Ammon's horn (tissue), 1 donor: ENCODE results near the gene GSTA5.
"Not testable (repeated sequence)": the region's sequence is repeated elsewhere in the genome, so short reads cannot be mapped to it uniquely, and the experiment has no call there.

Experiments used
- DNase-seq: peaks from one replicate; pipeline ENCODE4 v3.0.0-alpha.2; 2016; ENCODE audit warnings: low spot score

The GSTA5 gene

GRCh38 chr6:52840763-52841585, at the start of gene GSTA5:
GSTA5 (minus strand) TSS chr6:52840813.
- no peak for DNase-seq

GRCh38 chr6:52890018-52890417, 49.4 kb upstream of the GSTA5 start:
- no peak for DNase-seq

- DNase-seq = no peak
These were observed 47.4 kb upstream of the GSTA5 start for GRCh38 chr6:52887910-52888524.

DNA sequence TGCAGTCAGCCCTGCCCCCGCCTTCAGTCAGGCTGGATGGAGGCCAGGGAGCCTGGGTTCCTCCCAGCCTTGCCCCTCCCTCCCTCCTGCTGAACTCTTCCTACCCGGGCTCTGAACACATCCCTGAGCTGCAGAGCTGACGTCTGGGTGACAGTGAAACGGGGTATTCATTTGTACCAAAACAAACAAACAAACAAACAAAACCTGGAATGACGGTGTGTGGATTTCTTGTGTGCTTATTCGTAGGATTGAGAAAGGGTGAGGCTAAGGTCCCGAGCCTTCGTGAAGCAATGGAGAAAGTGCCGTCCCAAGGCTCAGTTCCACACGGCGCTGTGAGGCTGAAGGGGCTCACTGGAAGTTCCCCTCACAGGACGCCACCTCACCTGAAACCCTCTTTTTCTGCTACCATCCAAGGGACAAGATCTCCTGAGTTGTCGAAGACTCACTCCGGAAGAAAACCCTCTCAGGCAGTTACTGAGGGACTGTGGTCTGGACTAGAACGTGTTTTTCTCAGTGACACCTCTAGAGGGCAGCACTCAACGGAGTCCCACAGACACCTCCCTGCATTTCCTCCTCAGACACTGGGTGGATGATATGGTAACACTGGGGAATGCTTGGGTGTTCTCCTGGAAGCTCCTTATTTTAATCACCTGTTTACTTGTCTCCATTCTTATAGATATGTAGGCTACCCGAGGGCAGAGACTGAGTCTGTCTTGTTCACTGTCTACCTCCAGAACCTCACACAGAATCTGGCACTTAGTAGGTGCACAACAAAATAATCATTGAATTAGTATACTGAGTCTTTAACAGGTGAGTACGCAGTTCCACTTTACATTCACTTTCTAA, 41.6 kb upstream of the GSTA5 start:
- DNase-seq = peak; percentile 78

- DNase-seq = no peak
These were observed 41.0 kb upstream of the GSTA5 start for GRCh38 chr6:52881662-52881995.

GRCh38 chr6:52877786-52878185, 37.2 kb upstream of the GSTA5 start:
- DNase-seq = no peak

GRCh38 chr6:52877168-52877567, 36.6 kb upstream of the GSTA5 start:
- no peak for DNase-seq

- DNase-seq = no peak
These were observed 35.6 kb upstream of the GSTA5 start for GRCh38 chr6:52876056-52876787.

GRCh38 chr6:52872031-52872430, 31.4 kb upstream of the GSTA5 start:
- DNase-seq = no peak

GRCh38 chr6:52871621-52872020, 31.0 kb upstream of the GSTA5 start:
- DNase-seq = no peak

DNA sequence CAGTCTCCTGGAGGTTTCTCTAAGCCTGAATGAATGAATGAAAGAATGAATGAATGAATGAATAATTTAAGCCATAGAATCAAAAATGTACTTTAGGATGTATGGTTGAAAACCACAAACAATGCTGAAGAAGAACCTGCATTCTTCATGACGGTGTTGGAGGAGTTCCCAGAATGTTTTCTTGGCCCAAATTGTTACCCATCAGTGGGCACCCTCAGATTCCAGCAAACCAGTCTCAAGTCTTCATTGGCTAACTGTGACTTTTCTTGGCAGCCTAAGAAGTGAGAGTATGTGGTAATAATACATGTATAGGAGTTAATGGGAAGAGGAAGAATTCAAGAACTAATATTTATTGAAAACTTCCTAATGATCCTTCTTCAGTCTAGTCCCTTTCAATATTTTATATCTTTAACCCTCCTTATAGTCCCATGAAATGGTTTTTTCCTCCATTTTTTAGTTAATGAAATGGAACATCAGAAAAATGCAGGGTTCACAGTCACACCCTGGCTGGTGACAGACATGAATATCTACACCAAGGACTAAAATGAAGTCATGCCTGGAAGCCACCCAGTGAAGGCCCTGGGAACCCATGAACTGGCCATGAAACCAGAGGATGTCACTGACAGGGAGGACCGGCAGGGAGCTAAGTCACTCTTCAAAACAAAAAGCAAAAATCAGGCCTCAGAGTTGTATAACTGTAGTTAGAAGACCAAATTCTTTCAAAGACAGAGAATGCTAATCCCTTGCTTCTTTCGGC, 29.9 kb upstream of the GSTA5 start:
- DNase-seq = not testable (repeated sequence)

- not testable (repeated sequence) for DNase-seq
These were observed 28.3 kb upstream of the GSTA5 start for GRCh38 chr6:52868899-52869298.

DNA sequence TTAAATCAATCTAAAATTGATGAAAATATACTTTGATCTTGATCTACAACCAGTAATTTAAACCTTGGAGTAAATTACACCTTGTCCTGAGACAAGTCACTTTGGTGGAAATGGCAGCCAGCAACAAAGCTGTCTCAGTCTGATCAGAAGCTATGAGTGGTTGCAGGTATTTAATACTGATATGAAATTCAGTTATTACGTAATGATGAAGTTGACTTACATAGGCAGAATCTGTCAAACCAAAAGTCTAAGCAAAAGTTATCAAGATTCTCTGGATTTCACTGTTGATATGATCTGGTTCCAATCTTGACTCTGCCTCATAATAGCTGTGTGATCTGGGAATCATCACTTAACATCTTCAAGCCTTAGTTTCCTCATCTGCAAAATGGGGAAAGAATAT, 27.6 kb upstream of the GSTA5 start:
- no peak for DNase-seq

- DNase-seq = not testable (repeated sequence)
These were observed 20.5 kb upstream of the GSTA5 start for GRCh38 chr6:52861151-52861550.

- DNase-seq = no peak
These were observed 17.8 kb upstream of the GSTA5 start for GRCh38 chr6:52858416-52858815.

DNA sequence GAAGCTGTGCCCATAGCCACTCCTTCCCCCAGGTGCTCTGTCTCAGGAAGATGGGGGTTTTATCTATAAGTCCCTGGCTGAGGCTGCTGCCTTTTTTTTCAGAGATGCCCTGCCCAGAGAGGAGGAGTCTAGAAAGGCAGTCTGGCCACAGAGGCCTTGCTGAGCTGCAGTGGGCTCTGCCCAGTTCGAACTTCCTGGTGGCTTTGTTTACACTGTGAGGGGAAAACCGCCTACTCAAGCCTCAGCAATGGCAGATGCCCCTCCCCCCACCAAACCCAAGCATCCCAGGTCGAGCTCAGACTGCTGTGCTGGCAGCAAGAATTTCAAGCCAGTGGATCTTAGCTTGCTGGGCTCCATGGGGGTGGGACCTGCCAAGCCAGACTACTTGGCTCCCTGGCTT, 15.5 kb upstream of the GSTA5 start:
- DNase-seq = not testable (repeated sequence)

DNA sequence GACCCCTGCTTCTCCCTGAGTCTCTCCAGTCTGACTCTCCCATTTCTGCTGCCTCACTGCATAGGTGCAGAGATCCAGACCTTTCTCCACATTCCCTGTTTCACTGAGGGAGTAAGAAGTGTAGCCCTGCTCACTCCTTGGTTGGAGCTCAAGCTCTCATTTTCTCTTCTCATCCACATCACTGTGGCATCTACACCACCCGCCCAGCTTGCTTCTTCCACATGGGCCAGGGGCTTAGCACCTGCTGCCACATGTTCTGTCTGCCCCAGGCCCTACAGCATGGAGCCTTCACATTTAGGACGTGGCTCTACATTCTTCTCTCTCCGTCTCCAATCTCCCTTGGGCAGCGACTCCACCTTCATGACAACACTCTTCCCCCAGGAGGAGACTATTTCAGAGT, 8.5 kb upstream of the GSTA5 start:
- no peak for DNase-seq

DNA sequence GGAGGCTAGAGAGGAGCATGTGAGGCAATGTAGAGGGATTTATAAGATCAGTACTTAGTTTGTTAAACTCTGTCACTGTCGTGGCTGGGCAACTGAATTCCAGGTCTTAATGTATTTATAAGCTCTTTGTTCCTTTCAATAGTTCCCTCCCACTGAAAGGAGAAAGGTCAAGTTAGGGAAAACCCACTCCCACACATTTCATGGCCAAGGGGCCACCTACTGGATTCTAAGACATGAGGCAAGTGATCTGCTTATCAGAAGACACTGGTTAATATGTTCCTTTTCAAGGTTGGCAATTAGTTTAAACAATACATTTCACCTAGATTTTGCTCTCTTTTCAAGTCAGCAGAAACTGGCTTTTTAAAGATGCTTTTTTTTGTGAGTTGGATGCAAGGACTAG, 5.4 kb upstream of the GSTA5 start:
- DNase-seq = no peak

- DNase-seq = no peak
These were observed 3.0 kb upstream of the GSTA5 start for GRCh38 chr6:52843605-52844004.

DNA sequence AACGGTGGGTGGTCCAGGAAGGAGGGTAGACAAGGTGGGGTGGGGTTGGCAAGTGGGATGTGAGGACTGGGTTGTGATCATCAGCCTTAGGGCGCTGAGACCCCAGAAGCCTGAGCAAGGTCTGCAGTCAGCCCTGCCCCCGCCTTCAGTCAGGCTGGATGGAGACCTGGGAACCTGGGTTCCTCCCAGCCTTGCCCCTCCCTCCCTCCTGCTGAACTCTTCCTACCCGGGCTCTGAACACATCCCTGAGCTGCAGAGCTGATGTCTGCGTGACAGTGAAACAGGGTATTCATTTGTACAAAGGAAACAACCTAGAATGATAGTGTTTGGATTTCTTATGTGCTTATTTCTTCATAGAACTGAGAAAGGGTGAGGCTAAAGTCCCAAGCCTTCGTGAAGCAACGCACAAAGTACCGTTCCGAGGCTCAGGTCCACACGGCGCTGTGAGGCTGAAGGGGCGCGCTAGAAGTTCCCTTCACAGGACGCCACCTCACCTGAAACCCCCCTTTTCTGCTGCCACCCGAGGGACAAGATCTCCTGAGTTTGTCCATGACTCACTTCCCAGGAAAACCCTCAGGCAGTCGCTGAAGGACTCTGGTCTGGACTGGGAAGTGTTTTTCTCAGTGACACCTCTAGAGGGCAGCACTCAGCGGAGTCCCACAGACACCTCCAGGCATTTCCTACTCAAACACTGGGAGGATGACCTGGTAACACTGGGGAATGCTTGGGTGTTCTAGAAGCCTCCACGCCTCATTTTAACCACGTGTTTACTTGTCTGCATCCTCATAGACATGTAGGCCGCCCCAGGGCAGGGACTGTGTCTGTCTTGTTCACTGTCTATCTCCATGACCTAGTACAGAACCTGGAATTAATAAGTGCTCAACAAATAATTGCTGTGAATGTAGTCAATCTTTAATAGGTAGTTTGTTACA, 1.2 kb downstream of the GSTA5 start:
- DNase-seq = peak; percentile 35
